ENCODE data around the gene ANKK1. TPM values are rescaled to one million over a fixed set of nuclear protein-coding genes. Genes with fewer than 3 reads are reported as not detected.

The ANKK1 gene
- total and polyA plus RNA-seq, 8 donors: 0.09 to 0.95 (median 0.47) TPM

GRCh38 chr11:113394919-113395318 lies 7.3 kb downstream of the ANKK1 start:
- intact Hi-C loops (cut with DNase I): no loop called here
- Histone ChIP-seq H3K36me3 (no peaks in the 10 kb centered on the region), H3K9me3 (no peaks in the 10 kb centered on the region), H3K4me3 (no peak overlapping the region), H3K4me1 (no peaks in the 10 kb centered on the region), H3K27ac (no peak overlapping the region), H3K27me3 (peaks cover 0 to under 1% of the 10 kb centered on the region in 2 donors)
- DNase-seq (no peak), ATAC-seq (no peak)
- TF ChIP-seq, protein P1, sequence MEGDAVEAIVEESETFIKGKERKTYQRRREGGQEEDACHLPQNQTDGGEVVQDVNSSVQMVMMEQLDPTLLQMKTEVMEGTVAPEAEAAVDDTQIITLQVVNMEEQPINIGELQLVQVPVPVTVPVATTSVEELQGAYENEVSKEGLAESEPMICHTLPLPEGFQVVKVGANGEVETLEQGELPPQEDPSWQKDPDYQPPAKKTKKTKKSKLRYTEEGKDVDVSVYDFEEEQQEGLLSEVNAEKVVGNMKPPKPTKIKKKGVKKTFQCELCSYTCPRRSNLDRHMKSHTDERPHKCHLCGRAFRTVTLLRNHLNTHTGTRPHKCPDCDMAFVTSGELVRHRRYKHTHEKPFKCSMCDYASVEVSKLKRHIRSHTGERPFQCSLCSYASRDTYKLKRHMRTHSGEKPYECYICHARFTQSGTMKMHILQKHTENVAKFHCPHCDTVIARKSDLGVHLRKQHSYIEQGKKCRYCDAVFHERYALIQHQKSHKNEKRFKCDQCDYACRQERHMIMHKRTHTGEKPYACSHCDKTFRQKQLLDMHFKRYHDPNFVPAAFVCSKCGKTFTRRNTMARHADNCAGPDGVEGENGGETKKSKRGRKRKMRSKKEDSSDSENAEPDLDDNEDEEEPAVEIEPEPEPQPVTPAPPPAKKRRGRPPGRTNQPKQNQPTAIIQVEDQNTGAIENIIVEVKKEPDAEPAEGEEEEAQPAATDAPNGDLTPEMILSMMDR (IDR thresholded peaks at IDR 0.05): no peak

- intact Hi-C loops (cut with DNase I): no loop called here
- no peaks in the 10 kb centered on the region for H3K4me1 ChIP-seq
- ATAC-seq (no peak), DNase-seq (no peak)
- no peak overlapping the region for H3K27ac ChIP-seq
- no peak overlapping the region for H3K4me3 ChIP-seq
- no peaks in the 10 kb centered on the region for H3K36me3 ChIP-seq
- no peaks in the 10 kb centered on the region for H3K27me3 ChIP-seq
- H3K9me3 ChIP-seq: no peaks in the 10 kb centered on the region
- TF ChIP-seq, protein P1 (IDR thresholded peaks at IDR 0.05): no peak
These were observed 8.3 kb downstream of the ANKK1 start for GRCh38 chr11:113395782-113396336.

DNA sequence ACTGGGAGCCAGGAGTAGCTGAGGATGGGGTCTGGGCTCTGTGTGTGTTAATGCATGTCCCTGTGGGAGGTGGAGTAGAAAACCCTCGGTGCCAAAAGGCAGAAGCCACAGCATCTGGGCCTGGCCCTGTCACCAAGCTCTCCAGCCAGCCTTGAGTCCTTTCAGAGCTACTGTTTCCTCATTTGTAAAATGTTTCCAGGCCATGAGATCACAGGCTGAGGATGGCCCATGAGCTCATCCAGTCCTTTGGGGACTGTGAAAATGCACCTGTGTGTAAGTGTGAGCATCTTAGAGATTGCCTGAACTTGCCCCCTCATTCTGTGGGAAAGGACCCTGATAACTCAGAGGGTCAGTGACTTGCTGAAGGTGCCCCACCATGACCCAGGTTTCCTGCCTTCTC lies 9.1 kb downstream of the ANKK1 start:
- Histone ChIP-seq H3K27me3 (no peaks in the 10 kb centered on the region), H3K36me3 (no peaks in the 10 kb centered on the region), H3K9me3 (no peaks in the 10 kb centered on the region), H3K4me1 (no peaks in the 10 kb centered on the region), H3K4me3 (no peak overlapping the region), H3K27ac (no peak overlapping the region)
- intact Hi-C loops (cut with DNase I): no loop called here
- no peak for ATAC-seq
- TF ChIP-seq, protein P1 (IDR thresholded peaks at IDR 0.05): no peak
- no peak for DNase-seq

DNA sequence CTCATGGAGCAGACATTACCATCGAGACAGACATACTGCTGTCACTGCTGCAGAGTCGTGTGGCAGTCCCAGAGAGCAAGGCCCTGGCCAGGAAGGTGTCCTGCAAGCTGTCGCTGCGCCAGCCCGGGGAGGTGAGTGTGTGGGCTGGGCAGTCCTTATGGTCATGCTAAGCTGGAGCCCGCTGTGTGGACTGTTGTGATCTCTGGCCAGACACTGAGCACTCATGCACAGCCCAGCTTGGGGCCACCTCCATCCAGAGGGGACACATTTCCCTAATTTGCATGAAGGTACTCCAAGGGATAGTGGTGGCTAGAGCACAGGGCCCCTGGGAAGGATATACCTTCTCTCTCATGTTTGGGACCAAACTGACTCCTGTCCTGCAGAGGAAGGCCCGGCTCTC lies 9.6 kb downstream of the ANKK1 start:
- Histone ChIP-seq H3K9me3 (no peaks in the 10 kb centered on the region), H3K4me1 (no peaks in the 10 kb centered on the region), H3K36me3 (no peaks in the 10 kb centered on the region), H3K27ac (no peak overlapping the region), H3K27me3 (no peaks in the 10 kb centered on the region), H3K4me3 (no peak overlapping the region)
- TF ChIP-seq, protein P1 (IDR thresholded peaks at IDR 0.05): no peak
- intact Hi-C loops (cut with DNase I): no loop called here
- ATAC-seq (no peak), DNase-seq (no peak)

- H3K4me1 ChIP-seq: no peaks in the 10 kb centered on the region
- H3K27ac ChIP-seq: no peak overlapping the region
- no peak for ATAC-seq
- H3K36me3 ChIP-seq: no peaks in the 10 kb centered on the region
- TF ChIP-seq, protein P1 (IDR thresholded peaks at IDR 0.05): no peak
- no peaks in the 10 kb centered on the region for H3K27me3 ChIP-seq
- no peak for DNase-seq
- intact Hi-C loops (cut with DNase I): no loop called here
- H3K4me3 ChIP-seq: no peak overlapping the region
- H3K9me3 ChIP-seq: no peaks in the 10 kb centered on the region
These were observed 10.2 kb downstream of the ANKK1 start for GRCh38 chr11:113397821-113398220.

Data from left lung (tissue), 10 donors.